Diencephalon (tissue), 1 donor: ENCODE results near the gene OTUB2. TPM values are rescaled to one million over a fixed set of nuclear protein-coding genes. Genes with fewer than 3 reads are reported as not detected.

Experiments
- total RNA-seq: library from RNA; depleted of rRNA; stranded (reverse); fragments of >200 nt; gene quantifications from one replicate; pipeline ENCODE4 v1.2.3, GENCODE V29; 2014

The OTUB2 gene
- 11.3 TPM for total RNA-seq

DNA sequence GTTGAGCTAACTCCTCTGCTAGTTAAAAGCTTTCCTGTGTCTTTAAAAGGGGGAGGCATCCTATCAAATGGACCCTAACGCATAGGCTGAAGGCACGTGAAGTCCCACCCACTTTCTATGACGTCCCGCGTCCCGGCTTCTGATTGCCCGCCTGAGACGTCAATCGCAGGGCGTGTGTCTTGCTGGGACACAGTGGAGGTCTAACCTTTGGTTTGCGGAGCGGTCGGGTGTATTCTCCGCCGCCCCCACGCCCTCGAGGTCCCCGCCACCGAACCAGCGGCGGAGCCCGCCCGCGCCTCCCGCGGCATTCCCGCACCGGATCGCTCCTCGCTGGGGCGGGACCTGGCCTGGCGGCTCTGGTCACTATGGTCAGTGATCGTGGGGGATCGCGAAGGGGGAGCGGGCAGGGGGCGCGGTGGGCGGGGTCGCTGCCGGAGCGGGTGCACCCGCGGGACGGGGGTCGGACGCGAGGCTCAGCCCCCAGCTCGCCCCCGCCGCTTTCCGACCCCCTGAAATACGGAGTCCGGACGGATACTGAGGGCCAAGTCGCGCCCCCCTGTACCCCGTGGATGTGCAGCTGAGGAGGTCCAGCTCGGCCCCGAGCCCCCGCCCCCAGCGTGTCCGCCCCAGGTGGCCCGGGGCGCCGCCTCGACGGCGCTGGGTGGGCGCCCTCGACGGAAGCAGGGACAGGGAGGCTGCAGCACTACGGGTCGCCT lies at the start of gene OTUB2:
TSS of gene OTUB2 (plus strand) at position 168 of the 716 bp plus-strand sequence. CDS start at position 366, 198 bp downstream.

DNA sequence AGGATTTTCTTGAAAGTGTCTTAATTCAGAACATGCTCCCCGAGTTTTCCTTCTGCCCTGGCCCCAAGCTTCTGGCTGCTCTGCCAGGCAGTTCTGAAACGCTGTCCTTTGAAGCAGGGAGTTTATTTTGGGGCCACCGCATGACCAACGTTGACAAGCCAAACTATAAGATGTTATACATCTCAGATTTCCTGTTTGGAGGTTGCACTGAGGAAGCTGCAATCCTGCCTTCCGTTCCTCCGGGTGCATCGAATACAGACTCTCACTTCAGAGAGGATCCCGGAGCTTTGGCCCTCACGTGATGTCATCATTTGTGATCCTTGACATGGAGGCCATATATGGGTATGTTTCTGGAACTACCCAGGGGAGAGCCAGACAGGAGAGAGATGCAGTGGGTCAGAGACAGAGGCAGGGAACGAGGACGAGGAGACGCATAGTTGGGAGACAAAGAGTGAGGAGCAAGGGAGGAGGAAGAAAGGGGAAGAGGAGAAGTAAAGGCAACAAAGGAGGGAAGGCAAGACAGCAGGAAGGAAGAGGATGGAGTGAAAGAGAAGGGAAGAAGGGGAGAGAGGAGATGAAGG lies 49.6 kb upstream of the OTUB2 start, which contains the start of gene ASB2:
TSS of gene ASB2 (minus strand) at position 94 of the 581 bp plus-strand sequence. CDS start 12,031 bp downstream, outside the sequence.

DNA sequence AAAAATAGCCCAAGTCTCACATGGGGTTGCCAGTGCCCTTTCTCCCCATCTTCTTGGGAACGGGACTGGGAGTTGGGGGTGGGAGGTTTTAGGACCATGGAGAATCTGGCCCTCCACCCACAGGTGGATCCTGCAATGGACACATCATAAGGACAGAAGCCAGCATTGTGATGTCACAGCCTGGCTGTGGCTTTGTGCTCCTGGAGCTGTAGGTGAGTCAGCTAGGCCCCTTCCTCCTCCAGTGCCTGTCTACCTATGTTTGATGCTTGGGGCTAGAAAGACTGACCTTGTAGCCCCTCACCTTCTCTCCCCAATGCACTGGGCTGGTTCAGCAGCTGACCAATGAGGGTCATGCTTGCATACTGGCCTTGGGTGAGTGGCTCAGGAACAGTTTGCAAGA lies 29.1 kb upstream of the OTUB2 start, which contains the start of gene CCDC197:
TSS of gene CCDC197 (plus strand) at position 220 of the 400 bp plus-strand sequence. CDS start 831 bp downstream, outside the sequence.

DNA sequence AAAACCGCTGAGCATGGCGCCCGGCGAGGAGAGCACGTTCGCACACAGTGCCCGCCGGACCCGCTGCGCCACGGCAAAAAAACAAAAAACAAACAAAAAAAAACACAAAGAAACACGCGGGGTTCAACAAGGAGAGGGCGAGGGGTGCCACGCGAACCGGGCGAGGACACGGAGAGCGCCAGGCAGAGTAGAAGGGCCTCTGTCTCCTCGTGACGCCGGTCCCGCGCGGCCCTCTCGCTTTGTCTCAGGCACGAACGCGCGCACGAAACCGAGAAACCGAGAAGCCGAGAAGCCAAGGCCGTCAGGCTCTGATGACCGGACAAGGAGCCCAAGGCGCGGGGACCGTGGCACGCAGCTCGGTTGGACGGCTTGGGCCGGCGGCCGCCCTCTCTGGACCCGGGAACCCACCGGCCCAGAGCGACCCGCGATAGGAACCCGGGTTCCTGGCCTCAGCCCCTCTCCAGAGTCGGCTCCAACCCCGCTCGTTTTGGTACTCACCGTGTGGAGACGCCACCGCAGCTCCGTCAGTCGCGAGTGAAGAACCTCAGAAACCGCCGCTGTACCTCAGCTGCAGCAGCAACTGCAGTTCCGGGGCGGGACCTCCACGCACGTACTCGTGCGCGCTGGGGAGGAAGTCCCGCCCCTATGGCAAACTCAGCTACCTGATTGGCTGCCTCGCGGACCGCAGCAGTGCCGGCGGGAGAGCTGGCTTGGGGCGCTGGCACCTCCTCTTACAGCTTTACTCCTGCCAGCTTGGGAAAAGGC lies 54.7 kb downstream of the OTUB2 start, which contains the start of the genes DDX24 and IFI27L1:
TSS of gene DDX24 (minus strand) at position 582 of the 765 bp plus-strand sequence. CDS start 1,460 bp downstream, outside the sequence.
TSS of gene IFI27L1 (plus strand) at position 690 of the 765 bp plus-strand sequence. CDS start 15,628 bp downstream, outside the sequence.

Other genes starting within 250 kb of the OTUB2 start
- gene PRIMA1, start 237.9 kb upstream of the OTUB2 start, total RNA-seq = 1.6 TPM
- 6.7 TPM for gene FAM181A, start 99.0 kb upstream of the OTUB2 start, total RNA-seq
- 1.4 TPM for gene ASB2, start 49.8 kb upstream of the OTUB2 start, total RNA-seq
- gene CCDC197, start 29.0 kb upstream of the OTUB2 start, total RNA-seq = not detected
- gene DDX24, start 54.9 kb downstream of the OTUB2 start, total RNA-seq = 122 TPM
- gene IFI27L1, start 55.0 kb downstream of the OTUB2 start, total RNA-seq = 15.7 TPM
- 24.2 TPM for gene IFI27, start 84.4 kb downstream of the OTUB2 start, total RNA-seq
- 33.9 TPM for gene IFI27L2, start 103.3 kb downstream of the OTUB2 start, total RNA-seq
- gene PPP4R4, start 148.0 kb downstream of the OTUB2 start, total RNA-seq = 11.8 TPM